GM19240 (cell line): Measurements from ENCODE around the gene ITGAE.

Experiments
- DNase-seq: peaks from one replicate; pipeline ENCODE4 v3.0.0; 2011; ENCODE audit warnings: low spot score; ENCODE audit not compliant: insufficient read length

ITGAE gene

DNA sequence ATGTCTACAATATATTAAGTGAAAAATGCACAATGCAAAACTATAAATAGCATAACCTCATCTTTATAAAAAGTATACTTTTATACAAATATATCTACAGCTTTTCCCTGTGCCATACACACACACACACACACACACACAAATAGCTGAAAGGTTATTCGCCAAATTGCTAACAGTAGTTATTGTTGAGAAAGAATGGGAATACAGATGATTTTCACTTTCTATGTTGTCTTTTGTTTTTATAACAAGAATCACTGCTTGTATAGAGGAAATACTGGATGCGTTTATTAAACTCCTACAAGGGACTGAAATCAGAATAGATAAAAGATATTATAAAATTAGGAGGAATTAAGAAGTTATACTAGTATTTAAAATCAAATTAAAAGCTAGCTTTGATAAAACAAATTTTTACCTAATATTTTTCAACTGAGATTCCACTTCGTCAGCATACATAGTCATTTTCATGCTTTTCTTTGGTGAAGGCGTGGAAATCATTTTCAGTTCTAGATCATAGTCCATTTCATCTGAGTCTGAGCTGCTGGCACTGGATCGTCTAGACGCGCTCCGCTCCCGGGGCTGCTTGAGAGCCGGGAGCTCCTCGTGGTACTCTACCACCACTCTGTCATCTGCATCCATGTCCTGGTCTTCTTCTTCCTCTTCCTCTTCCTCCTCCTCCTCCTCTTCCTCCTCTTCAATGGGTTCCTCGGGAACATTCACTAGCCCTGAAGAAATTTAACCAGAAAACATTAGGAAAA, 17.0 kb upstream of the ITGAE start:
- no peak for DNase-seq

DNA sequence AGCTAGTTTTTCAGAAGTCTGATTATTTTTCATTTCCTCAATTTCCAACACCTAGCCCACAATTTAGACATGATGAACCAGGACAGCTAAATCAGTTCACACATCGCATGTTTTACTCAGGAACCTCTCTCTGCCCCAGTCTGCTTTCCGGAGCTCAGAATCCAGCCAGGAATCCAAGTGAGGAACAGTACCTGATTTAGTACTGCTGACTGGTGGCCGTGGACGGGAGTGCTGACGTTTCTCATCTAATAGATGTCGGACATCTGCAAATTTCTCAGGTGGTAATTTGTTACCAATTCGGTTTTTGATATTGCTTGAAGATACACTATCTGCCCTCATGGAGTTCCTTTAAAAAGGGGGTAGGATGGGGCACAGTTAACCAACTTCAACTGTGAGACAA, 14.9 kb upstream of the ITGAE start:
- DNase-seq = no peak

DNA sequence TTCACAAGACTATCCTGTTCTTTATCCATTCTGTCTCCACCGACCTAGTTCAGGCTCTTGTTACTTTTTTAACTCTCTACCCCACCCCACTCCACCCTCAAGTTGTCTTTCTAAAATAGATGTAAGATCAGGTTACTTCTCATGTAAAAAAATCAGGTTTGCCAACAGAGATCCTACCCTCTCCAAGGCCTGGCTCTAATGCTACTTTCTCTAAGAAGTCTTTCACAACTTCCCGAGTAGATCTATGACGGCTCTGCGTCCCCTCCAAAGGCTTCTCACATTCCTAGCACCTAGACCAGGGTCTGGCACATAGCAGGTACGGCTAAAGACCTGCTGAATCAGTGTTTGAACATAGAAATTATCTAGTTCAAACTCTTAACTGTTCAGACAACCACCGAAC, 14.1 kb upstream of the ITGAE start:
- DNase-seq = no peak

DNA sequence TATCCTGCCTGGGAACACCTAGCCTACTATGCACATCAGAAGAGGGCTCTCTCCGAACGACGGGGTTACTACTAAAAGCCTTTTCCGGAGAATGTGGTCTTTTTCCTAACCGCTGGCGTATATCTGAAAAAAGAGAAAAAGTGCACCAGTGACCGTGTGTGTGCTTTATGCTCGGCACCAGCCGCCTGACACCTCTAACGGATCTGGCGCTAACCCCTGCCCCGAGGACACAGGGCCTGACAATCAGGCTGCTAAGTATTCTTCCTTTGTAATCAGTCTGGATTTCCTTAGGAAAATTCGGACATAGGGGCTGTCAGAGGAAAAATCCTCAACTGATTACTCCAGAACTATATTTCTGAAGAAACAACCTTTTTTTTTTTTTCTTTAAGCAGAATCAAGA, 13.4 kb upstream of the ITGAE start:
- no peak for DNase-seq

DNA sequence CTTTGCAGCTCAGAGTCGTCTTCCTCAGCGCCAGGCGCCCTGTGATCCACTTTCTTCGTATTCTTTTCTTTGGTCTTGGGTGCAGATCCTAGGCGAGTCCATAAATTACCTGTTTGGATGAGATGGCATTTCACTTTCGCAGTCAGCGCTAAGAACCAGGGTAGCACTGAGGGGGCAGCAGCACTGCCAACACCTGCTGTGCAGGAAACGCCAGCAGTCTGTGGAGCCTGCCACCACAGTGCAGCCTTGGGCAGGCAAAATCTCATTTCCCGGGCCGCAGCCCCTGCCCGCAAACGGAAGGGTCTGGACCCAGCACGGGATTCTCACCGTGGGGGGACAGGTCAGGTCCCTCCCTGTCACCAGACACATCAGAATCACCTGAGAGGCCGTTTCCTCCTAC, 12.2 kb upstream of the ITGAE start:
- DNase-seq = no peak

DNA sequence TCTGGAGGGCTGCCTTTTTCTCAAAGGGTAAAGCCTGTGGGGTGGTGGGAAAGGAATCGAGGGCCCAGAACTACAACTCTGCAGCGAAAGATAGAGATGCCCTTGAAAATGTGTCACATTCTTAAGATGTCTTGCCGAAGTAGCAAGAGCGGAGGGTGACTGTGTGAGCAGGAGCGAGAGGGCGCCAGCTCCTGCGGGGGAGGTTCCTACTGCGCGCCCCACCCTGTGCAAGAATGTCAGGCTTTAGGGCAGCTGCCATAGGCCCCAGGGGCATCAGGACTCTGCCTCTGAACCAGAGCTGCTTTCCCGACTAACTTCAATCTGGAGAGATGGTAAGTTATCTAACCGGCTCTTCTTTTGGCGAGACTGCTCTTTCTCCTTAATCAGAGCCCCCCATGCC, 11.8 kb upstream of the ITGAE start:
- no peak for DNase-seq

DNA sequence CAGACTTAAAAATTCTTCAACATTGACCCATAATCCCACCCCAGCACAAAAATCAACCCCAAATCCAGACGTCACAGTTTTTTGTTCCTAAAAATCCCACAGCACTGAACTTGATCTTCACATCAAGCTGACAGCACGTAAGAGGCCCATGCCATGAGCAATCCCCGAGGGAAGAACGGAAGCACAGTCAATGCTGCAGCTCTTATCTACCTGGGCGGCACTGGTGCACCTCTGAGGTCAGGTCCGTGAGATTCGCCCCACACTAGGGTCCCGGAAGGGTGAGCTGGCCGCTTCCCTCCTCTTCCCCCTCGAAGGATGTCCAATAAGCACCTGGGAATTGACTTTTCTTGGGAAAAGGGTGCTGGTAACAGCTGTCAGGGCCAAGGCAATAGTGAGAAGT, 11.3 kb upstream of the ITGAE start:
- DNase-seq = no peak

DNA sequence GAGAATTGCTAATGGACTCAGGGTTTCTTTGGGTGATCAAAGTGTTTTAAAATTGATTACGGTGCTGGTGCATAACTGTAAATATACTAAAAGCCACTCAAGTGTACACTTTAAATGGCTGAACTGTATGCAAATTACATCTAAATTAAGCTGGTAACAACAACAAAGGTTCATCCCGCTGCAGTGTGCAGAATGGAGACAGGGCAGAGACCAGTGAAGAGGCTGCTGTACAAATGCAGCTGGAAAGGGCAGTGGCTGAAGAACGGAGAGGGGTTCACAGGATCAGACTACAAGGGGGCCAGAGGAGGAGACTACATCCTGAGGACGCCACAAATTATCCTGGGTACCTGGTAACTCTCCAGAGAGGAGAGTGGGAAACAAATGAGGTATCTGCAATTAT, 9.0 kb upstream of the ITGAE start:
- DNase-seq = no peak

DNA sequence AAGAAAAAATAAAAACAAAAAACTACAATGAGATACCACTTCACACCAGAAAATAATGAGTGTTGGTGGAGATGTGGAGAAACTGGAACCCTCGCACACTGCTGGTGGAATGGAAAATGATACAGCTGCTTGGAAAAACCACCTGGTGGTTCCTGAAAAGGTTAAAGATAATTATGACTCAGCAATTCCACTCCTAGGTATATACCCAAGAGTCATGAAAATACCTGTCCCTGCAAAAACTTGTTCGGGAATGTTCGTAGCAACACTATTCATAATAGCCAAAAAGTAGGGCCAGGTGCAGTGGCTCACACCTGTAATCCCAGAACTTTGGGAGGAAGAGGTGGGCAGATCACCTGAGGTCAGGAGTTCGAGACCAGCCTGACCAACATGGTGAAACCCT, 8.1 kb upstream of the ITGAE start:
- no peak for DNase-seq

DNA sequence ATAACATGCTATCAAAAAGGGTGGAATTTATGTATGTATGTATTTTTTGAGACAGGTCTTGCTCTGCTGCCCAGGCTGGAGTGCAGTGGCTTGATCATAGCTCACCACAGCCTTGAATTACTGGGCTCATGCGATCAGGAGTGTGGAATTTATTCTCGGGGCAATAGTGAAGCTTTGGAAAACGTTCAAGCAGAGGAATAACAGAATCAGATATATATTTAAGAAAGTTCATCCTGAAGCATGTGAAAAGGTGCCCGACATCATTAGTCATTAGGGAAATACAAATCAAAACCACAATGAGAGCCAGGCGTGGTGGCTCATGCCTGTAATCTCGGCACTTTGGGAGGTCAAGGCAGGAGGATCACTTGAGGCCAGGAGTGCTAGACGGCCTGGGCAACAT, 7.7 kb upstream of the ITGAE start:
- DNase-seq = no peak

DNA sequence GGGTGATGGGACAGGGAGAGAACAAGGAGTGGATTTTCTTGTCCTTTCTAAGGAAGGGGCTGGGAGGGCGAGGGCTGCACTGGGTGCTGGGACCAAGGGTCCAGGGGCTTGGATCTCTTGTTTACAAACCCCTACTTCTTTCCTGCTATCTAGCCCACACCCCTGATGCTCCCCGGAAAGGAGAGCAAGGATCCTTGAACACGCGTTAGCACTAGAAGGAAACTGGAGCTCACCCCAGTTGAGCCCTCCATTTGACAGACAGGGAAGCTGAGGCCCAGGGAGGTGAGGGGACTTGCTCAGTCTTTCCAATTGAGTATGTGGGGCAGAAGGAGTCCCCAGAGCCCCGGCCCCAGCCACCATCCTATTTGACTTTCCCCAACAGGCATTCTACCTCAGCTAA, 4.6 kb upstream of the ITGAE start:
- DNase-seq = no peak

DNA sequence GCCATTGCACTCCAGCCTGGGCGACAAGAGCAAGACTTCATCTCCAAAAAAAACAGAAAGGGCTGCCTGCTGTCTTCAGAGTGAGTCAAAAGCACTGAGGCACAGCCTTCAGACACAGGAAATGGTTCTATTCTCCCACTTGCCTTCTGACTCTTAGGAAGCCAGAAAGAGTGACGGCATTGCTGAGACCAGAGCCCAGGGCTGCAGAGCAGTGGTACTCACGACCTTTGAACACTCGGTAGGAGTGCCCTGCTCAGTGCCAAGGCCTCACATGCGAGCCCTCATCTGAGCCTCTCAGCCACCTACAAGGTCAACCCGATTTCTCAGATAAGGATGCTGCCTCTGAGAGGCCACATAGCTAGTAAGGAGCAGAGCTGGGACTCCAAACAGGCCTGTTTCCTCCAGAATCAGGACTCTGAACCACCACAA, 3.5 kb upstream of the ITGAE start:
- DNase-seq = peak; percentile 47

DNA sequence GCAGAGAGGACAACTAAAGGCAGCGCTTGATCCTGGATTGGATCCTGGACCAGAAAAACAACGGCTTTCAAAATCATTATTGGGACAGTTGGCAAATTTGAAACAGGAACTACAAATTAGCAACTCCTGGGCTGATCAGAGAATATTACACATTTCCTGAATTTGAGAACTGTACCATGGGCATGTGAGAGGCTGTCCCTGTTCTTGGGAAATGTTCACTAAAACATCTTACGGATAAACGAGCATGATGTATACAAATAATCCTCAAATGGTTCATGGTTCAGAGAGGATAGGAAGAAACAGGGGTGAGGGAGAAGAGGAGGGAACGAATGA, 2.3 kb upstream of the ITGAE start:
- DNase-seq = no peak

DNA sequence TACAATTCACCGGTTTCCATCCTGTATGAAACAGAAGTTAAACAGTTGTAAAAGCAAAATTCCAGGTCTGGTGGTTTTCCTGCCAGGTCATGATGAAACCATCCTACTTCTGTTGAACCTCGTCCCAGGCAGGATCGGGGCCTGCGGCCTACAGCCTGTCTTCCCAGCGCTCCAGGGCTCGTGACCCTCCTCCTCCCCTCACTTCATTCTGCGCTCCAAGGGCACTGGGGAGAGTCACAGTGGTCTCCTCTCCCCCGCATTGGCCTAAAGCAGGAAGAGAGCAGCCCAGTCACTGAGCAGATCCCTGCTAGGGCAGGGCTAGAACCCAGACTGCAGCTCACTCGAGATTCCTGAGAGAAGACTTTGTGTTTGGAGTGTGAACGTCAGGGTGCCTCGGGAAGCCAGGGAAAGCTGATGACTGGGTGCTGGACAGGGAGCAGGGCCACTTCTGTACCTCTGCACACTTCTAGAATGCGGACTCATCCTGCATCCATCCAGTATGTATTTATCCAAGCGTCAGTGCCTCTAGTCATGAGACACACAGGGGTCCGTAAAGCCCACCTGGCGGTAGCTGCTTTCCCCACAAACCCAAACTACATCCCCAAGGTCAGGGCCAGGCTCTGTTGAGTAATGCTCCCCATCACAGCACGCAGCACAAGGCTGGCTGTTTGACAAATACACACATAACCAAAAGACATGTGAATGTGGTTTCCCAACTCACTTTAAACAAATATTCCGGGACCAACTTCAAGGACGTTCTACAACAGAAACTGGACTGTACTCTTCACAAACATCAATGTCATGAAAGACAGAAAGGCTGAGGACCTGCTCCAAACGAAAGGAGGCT, 1.7 kb upstream of the ITGAE start:
- no peak for DNase-seq

DNA sequence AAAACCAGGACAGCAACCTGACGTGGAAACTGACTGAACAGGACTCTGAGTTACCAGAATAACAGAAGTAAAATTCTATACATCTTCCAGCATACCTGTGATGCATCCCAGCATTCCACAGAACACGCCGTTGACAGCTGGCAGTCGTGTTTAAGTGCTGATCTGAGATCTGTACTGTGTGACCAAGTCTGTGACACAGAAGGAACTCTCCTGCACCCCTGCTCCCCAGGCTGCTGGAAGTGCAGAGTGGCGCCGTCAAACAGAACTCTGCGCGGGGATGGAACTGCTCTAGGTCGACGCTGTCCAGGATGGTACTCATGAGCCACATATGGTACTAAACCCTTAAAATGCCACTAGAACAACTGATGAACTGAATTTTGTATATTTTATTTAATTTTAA, 804 bp upstream of the ITGAE start:
- no peak for DNase-seq

DNA sequence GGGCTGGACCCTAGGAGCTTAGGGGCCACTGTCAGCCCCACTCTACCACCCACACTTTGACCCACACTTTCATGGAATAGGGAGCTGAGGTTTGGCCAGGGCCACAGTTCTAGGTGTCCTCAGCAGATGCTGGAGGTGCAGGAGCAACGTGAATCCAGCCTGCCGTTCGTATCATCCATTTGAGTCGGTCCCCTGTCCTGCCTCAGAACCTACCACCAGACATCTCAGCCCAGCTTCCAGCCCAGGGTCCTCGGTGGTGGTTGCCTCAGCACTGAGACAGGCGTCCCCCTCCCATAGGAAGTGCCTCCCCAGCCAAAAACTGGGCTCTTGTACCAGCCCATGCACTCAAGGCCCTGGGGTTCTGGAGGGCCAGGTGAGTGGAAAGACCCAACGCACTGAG, 359 bp upstream of the ITGAE start:
- DNase-seq = no peak

DNA sequence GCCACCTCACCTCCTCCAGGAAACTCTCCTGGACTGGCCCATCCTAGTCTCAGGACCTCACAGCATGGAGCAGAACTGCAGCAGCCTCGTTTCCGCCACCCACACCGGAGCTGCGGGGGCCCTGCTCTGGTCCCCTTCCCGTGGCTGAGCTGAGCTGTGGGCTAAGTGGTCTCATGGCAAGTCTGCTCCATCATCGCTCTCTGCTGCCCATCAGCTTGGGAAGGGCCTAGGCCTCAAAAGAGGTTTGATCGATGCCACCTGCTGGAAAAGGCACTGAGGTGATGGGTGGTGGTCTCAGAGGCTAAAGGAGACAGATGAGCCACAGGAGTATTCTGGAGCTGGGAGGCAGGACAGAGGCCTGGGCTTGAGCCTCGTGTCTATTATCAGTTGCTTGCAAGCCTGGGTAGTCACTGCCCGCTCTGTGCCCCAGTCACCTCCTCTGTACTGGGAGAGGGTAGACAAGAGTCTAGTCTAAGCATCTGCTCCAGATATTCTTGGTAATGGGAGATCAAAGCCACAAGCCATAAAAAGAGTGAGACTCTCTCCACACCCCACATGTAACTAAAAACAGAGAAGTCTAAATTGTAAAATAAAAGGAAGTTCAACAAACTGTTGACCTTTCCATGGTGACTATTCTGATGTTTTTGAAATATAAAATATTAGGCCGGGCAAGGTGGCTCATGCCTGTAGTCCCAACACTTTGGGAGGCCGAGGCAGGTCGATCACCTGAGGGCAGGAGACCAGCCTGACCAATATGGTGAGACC, 1.6 kb downstream of the ITGAE start:
- no peak for DNase-seq

DNA sequence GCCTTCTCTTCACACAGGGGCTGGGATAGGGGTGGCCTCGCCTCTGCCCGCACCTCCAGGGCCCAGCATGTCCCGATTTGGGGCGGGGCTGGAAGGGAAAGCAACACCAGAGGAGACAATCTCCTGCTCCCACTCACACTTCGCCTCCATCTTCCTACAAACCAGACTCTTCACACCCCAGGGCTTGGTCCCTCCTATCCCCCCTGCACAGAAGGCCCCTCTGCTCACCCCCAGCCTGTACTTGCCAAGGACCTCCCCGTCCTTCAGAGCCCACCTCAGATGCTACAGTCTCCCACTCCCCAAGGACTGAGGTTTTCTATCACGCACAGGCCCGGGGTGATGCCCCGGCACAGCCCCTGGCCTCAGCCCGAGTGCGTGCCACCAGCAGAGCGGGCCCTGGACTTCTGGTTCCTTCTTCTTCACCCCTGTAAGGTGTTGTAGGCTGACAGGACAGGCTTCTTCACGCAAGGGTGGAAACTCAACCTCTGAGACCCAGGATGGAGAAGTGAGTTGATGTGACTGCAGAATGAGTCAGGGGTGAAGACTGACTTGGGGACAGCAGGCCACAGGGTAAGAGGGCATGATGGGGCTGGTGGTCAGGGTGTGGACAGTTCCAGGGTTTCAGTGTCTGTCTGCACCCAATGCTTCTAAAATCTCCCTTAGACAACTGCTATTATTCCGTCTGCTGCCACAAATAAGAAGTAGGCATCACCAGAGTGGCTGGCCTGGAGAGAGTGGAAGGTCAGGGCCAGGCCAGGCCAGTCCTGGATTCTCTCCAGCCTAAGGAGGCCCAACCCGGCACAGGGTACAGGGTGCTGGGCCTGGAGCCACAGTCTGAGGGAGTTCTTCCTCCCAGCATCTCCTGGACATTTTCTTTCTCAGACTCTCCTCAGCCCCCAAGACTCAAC, 2.5 kb downstream of the ITGAE start:
- DNase-seq = no peak

DNA sequence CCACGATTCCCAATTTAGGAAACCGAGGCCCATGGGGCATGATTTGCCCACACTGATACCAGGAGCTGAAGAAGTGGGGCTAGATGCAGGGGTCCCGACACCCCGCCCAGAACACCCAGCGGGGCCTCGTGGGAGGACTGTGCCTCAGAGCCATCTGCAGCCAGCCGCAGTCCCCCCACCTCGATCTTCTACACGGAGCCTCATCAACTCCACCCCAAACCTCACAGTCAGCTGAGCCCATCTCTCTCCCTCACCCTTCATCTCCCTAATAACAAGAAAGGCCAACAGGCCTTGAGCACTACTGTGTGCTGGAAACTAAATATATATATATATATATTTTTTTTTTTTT, 4.2 kb downstream of the ITGAE start:
- DNase-seq = peak; percentile 23

DNA sequence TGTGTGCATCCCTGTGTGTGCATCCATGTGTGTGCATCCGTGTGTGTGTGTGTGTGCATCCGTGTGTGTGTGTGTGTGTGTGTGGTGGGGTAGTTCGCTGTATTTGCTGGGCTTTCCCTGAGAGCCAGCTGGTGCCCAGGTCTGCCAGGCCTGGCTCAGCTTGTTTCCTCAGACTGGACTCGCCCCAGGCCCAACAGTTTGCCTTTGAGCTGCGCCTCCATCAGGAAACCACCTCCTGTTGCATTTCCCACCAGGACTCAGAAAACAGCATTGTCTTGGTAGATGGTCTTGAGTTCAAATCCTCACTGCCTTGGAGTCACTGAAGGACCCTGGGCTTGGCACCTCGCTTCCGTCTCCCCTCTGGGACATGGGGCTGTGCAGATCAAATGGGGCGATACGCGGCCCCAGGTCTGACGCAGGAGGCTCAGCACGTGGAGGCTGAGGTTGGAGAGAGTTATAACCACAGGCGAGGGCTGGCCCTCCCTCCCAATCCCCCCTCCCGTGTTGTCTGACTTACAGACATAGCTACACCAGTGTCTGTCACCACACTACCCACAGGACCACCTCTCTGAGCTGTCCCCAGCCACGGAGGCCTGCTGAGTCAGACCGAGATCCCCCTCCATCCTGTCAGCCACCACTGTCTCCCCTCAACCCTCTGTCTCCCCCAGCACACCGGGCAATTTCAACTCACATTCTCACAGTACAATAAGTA, 4.7 kb downstream of the ITGAE start:
- DNase-seq = peak; percentile 49
